DND-41 (cell line): ENCODE results near the gene ME3.

ENCODE experiments used
- EZH2 ChIP-seq: IDR thresholded peaks from 3 replicates; pipeline ENCODE4 v1.6.1; 2012; ENCODE audit warnings: borderline replicate concordance, low read depth, mild to moderate bottlenecking, moderate library complexity, low read length, inconsistent platforms; ENCODE audit not compliant: severe bottlenecking
- TF ChIP-seq, protein P1 (sequence below): IDR thresholded peaks from 2 replicates; pipeline ENCODE4 v1.5.1; 2012; ENCODE audit warnings: borderline replicate concordance, low read length, moderate library complexity, mild to moderate bottlenecking; ENCODE audit not compliant: poor library complexity, severe bottlenecking; ENCODE audit errors: extremely low read depth

- TF ChIP-seq EZH2: no peak
- TF ChIP-seq, protein P1, sequence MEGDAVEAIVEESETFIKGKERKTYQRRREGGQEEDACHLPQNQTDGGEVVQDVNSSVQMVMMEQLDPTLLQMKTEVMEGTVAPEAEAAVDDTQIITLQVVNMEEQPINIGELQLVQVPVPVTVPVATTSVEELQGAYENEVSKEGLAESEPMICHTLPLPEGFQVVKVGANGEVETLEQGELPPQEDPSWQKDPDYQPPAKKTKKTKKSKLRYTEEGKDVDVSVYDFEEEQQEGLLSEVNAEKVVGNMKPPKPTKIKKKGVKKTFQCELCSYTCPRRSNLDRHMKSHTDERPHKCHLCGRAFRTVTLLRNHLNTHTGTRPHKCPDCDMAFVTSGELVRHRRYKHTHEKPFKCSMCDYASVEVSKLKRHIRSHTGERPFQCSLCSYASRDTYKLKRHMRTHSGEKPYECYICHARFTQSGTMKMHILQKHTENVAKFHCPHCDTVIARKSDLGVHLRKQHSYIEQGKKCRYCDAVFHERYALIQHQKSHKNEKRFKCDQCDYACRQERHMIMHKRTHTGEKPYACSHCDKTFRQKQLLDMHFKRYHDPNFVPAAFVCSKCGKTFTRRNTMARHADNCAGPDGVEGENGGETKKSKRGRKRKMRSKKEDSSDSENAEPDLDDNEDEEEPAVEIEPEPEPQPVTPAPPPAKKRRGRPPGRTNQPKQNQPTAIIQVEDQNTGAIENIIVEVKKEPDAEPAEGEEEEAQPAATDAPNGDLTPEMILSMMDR: no peak
Observed at GRCh38 chr11:86580535-86580934, 91.9 kb downstream of the ME3 start.
